Activated B cell treated with CpG ODN at 0.5 μM for 24 hours (primary cell): ENCODE results near the gene MYD88. TPM values are rescaled to one million over a fixed set of nuclear protein-coding genes. Genes with fewer than 3 reads are reported as not detected.

Experiments
- ATAC-seq: fragments of 200-7000 bp; cut with Tn5 transposase; one replicate; pipeline ENCODE4 v1.10.0; 2021; ENCODE audit warnings: low read depth, mild to moderate bottlenecking, moderate library complexity
- CTCF ChIA-PET: fragments of 350-600 bp; sonication (Branson Sonifier 250); formaldehyde crosslinking; loops from one replicate; lab custom pipeline; 2021; ENCODE audit warnings: antibody characterized with exemption; lab: Charles Lee
- POLR2A ChIA-PET: fragments of 350-600 bp; sonication (Branson Sonifier 250); formaldehyde crosslinking; loops from one replicate; lab custom pipeline; 2021; ENCODE audit warnings: antibody characterized with exemption; lab: Charles Lee
- DNase-seq: peaks from one replicate; pipeline ENCODE4 v3.0.0; 2022
- H3K27ac Mint-ChIP-seq: one replicate; pipeline ENCODE4 v1.8.0; 2020; ENCODE audit warnings: mixed read lengths
- H3K27me3 Mint-ChIP-seq: one replicate; pipeline ENCODE4 v1.8.0; 2021; ENCODE audit warnings: mixed read lengths
- H3K36me3 Mint-ChIP-seq: one replicate; pipeline ENCODE4 v1.8.0; 2021; ENCODE audit warnings: low read depth, mixed read lengths
- H3K4me1 Mint-ChIP-seq: one replicate; pipeline ENCODE4 v1.8.0; 2021; ENCODE audit warnings: mixed read lengths
- H3K4me3 Mint-ChIP-seq: one replicate; pipeline ENCODE4 v1.8.0; 2020; ENCODE audit warnings: mild to moderate bottlenecking, mixed read lengths
- H3K9me3 Mint-ChIP-seq: one replicate; pipeline ENCODE4 v1.8.0; 2020; ENCODE audit warnings: mixed read lengths
- CTCF ChIP-seq: fragments of 200-600 bp; IDR thresholded peaks from one replicate; pipeline ENCODE4 v1.8.0; 2022; ENCODE audit warnings: antibody characterized with exemption, mild to moderate bottlenecking
- intact Hi-C: fragments of 100-400 bp; cut with micrococcal nuclease; formaldehyde crosslinking; loops from one replicate; pipeline ENCODE4 v1.15.1; 2024
- total RNA-seq: library from RNA; stranded (reverse); gene quantifications from 2 replicates; pipeline ENCODE4 v1.2.3, GENCODE V29; 2022

Gene MYD88
- total RNA-seq, 1 donor from 2014 or later: 62.7 TPM

GRCh38 chr3:38146504-38146903, 8.0 kb downstream of the MYD88 start:
- ChIA-PET CTCF (no interaction called here), POLR2A (no interaction called here)
- H3K27me3 Mint-ChIP-seq: no peaks in the 10 kb centered on the region
- H3K9me3 Mint-ChIP-seq: peaks cover 4% of the 10 kb centered on the region
- peaks cover 21% of the 10 kb centered on the region for H3K36me3 Mint-ChIP-seq
- TF ChIP-seq CTCF: no peak
- ATAC-seq (no peak), DNase-seq (no peak)
- H3K27ac Mint-ChIP-seq: no peak overlapping the region
- H3K4me1 Mint-ChIP-seq: peaks cover 53% of the 10 kb centered on the region
- H3K4me3 Mint-ChIP-seq: no peak overlapping the region
- intact Hi-C loops: no loop called here

- DNase-seq: no peak
- Mint-ChIP-seq H3K9me3 (peaks cover 4% of the 10 kb centered on the region), H3K27me3 (no peaks in the 10 kb centered on the region), H3K4me1 (peaks cover 52% of the 10 kb centered on the region), H3K4me3 (no peak overlapping the region), H3K36me3 (peaks cover 12% of the 10 kb centered on the region), H3K27ac (no peak overlapping the region)
- TF ChIP-seq CTCF: no peak
- intact Hi-C loops: no loop called here
- ChIA-PET CTCF (no interaction called here), POLR2A (interaction anchor here (1.2 to 2.6 kb wide), 2 partner anchors 10 to 17 kb away, joined by 3 to 16 read pairs; partner anchors contain the start of gene OXSR1)
- no peak for ATAC-seq
Measured at GRCh38 chr3:38147421-38147820, 9.0 kb downstream of the MYD88 start.

GRCh38 chr3:38148311-38148882, 9.9 kb downstream of the MYD88 start:
- Mint-ChIP-seq H3K4me1 (peaks cover 54% of the 10 kb centered on the region), H3K27ac (peak overlapping the region; percentile 50), H3K4me3 (no peak overlapping the region), H3K36me3 (peaks cover 8% of the 10 kb centered on the region), H3K27me3 (no peaks in the 10 kb centered on the region), H3K9me3 (peaks cover 4% of the 10 kb centered on the region)
- intact Hi-C loops: loop anchor here (2.0 kb wide), 1 partner anchor 16 kb away; the partner anchor contains the start of gene OXSR1
- no peak for DNase-seq
- ChIA-PET CTCF (no interaction called here), POLR2A (interaction anchor here (1.0 to 2.6 kb wide), 5 partner anchors 8 to 16 kb away, joined by 3 to 16 read pairs (median 4); partner anchors contain the start of genes ACAA1 and OXSR1)
- ATAC-seq: peak; percentile 53
- no peak for TF ChIP-seq CTCF

- intact Hi-C loops: loop anchor here (1.0 to 2.0 kb wide), 2 partner anchors 10 to 15 kb away; partner anchors contain the start of gene OXSR1
- H3K9me3 Mint-ChIP-seq: peaks cover 4% of the 10 kb centered on the region
- peaks cover 6% of the 10 kb centered on the region for H3K36me3 Mint-ChIP-seq
- peak overlapping the region; percentile 51 for H3K4me3 Mint-ChIP-seq
- no peak for TF ChIP-seq CTCF
- H3K4me1 Mint-ChIP-seq: peaks cover 56% of the 10 kb centered on the region
- no peaks in the 10 kb centered on the region for H3K27me3 Mint-ChIP-seq
- DNase-seq: no peak
- H3K27ac Mint-ChIP-seq: peak overlapping the region; percentile 89
- ChIA-PET CTCF (no interaction called here), POLR2A (interaction anchor here (1.7 to 2.6 kb wide), 2 partner anchors 13 to 15 kb away, joined by 4 to 16 read pairs; partner anchors contain the start of genes ACAA1 and OXSR1)
- peak; percentile 45 for ATAC-seq
Measured at GRCh38 chr3:38149708-38150107, 11.2 kb downstream of the MYD88 start.

- POLR2A ChIA-PET: interaction anchor here (6.1 kb wide), 1 partner anchor 13 kb away, joined by 63 read pairs; the partner anchor contains the start of gene OXSR1
- Mint-ChIP-seq H3K27me3 (no peaks in the 10 kb centered on the region), H3K9me3 (peaks cover 4% of the 10 kb centered on the region), H3K4me1 (peaks cover 64% of the 10 kb centered on the region), H3K36me3 (peaks cover 6% of the 10 kb centered on the region), H3K4me3 (no peak overlapping the region), H3K27ac (no peak overlapping the region)
- no peak for TF ChIP-seq CTCF
- intact Hi-C loops: no loop called here
- CTCF ChIA-PET: no interaction called here
- DNase-seq: no peak
- ATAC-seq: no peak
Measured at GRCh38 chr3:38150780-38151528, 12.5 kb downstream of the MYD88 start.
